ENCODE measurements around the gene KMT2A.

GRCh38 chr11:118447423-118447822 is 11.1 kb downstream of the KMT2A start:
- TF ChIP-seq CTCF (IDR thresholded peaks at IDR 0.05) (no peak), EP300 (IDR thresholded peaks at IDR 0.05) (no peak)
